GM12892 (cell line): ENCODE data around the gene HMX2.

Experiments used
- DNase-seq: peaks from one replicate; pipeline ENCODE4 v3.0.0; 2011; ENCODE audit not compliant: insufficient read length
- FAIRE-seq: peaks from 2 replicates; lab custom pipeline; 2011; peaks lifted over from hg19 to GRCh38; lab: Jason Lieb, UNC
- POLR2A ChIP-seq: IDR thresholded peaks from 2 replicates; pipeline ENCODE4 v1.6.1; 2011; ENCODE audit warnings: low read depth, low read length, control low read depth
- POLR2AphosphoS5 ChIP-seq: IDR thresholded peaks from 2 replicates; pipeline ENCODE4 v1.6.1; 2011; ENCODE audit warnings: low read depth, low read length, control low read depth
- TAF1 ChIP-seq: IDR thresholded peaks from 2 replicates; pipeline ENCODE4 v1.6.1; 2011; ENCODE audit warnings: low read depth, mild to moderate bottlenecking, control low read depth, low read length, borderline replicate concordance

HMX2 gene

DNA sequence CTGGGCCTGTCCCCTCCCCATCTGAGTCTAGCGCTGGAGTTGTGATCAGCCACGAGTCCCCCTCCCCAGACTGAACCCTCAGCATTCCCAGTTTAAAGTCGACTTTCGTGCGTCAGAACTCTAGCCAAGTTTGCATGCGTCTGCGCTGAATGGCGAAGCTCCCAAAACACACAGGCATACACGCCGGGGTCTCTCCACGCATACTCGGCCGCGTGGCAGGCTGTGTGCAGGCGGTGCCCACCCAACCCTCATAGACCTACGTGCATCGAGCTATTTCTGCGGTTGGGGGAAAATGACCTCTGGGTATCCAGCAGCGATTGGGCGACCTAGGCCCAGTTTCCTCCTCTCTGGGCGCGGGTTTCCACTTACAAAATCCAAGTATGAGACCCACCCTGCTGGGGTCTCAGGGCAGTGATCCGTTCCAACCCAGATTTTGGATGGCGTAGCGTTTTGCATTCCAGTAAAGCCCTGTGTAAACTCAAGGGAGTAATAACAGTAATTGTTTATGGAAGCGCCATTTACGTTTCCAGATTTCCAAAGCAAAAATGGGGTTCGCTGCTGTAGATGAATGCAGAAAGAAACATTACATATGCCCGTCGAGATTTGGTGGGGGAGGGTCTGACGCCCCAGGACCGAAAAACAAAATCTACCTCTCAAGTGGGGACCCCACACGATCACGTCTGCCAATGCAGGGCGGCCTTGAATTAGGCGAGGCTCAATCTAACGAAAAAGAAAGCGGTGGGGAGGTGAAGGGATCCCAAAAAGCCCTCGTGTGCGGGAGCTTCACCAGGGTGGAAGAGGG is 14.2 kb upstream of the HMX2 start:
- no peak for DNase-seq
- peak; percentile 54 for FAIRE-seq
- TF ChIP-seq TAF1: no peak
- TF ChIP-seq POLR2A: no peak; the same call in 1 of the 2 replicates
- TF ChIP-seq POLR2AphosphoS5: no peak

DNA sequence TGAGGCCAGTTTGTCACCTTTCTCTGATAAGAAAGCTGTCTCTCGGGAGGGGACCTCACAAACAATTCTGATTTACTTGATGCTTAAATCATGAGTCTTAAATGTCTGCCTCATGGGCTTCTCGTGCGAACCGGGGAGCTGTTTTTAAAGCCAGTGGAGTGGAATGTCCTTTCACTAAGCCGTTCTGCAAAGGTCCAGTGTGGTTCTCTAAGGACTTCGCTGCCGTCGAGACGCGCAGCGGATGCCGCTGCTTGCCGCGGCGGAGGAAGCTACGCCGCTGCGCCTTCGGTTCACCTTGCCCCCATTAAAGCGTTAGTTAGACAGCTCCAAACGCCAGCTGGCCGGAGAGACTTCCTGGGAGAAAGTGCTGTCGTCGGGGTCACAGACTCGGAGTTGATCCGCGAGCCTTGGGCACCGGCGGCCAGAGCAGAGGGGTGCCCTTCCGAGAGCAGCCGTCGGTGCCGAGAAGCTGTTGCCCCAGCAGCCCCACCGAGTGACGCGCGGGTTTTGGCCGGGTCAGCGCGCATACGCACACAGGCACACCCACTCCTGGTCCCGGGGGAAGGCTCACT is 13.5 kb upstream of the HMX2 start:
- TF ChIP-seq POLR2AphosphoS5: no peak
- TF ChIP-seq TAF1: no peak
- no peak for TF ChIP-seq POLR2A
- FAIRE-seq: peak; percentile 65
- DNase-seq: no peak

DNA sequence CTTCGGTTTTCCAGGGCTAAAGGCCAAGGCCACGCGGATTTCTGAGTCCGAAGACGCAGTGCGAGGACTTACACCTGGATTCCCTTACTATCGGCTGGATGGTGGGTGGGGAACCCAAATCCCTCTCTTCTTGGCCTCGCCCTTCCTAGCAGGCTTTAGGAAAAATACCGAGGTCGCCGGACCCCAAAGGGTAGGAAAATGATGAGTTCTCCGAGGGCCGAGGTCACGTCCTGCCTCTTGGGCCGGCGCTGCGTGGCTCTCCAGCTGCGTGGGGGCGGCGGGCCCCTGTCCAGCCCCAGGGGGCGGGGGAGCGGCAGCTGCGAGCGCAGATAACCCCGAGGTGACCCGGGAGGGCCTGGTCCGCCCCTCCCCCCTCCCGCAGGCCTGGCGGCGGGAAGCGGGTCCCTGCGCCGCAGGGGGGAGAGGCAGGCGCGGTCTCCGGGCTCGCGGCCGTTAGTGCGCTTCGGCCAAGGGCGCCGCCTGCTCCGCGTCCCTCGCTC is 13.0 kb upstream of the HMX2 start:
- TF ChIP-seq POLR2A (no peak), TAF1 (no peak), POLR2AphosphoS5 (no peak)
- FAIRE-seq (no peak), DNase-seq (no peak)

DNA sequence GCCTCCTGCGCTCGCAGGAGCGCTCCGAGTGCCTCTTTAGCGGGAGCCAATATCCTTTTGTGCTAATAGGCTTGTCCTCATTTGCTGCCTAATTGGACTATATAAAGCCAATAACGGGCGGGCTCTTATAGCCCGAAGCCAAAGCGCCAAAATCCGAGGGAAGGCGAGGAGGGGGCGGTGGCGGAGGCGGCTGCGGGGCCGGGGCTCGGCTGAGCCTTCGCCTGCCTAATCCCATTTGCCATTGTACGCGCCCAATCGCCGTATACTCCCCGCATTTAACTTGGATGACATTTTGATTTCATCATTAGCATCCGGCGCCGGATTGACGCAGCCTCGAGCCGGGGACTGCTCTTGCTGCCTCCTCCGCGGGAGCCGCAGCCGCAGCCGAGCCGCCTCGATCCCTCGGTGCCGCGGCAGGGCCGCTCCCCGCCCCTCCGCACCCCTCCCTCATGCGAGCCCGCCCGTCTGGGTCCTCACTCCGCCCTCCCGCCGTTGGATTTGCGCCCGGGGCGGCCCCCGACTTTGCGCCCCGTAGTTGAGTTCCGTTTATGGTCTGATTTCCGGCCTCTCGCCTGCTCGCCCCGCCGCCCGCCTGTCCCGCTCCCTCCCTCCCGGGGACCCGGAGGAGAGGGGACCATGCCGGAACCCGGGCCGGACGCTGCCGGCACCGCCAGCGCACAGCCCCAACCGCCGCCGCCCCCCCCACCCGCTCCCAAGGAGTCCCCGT is 12.4 kb upstream of the HMX2 start, which contains the start of gene HMX3:
TSS of gene HMX3 (plus strand) at position 556 of the 727 bp plus-strand sequence. CDS start at position 637, 81 bp downstream.
- peak; percentile 52; the same call in 1 of the 2 replicates for TF ChIP-seq POLR2A
- TF ChIP-seq TAF1: no peak
- FAIRE-seq: peak; percentile 93
- peak; percentile 73 for DNase-seq

DNA sequence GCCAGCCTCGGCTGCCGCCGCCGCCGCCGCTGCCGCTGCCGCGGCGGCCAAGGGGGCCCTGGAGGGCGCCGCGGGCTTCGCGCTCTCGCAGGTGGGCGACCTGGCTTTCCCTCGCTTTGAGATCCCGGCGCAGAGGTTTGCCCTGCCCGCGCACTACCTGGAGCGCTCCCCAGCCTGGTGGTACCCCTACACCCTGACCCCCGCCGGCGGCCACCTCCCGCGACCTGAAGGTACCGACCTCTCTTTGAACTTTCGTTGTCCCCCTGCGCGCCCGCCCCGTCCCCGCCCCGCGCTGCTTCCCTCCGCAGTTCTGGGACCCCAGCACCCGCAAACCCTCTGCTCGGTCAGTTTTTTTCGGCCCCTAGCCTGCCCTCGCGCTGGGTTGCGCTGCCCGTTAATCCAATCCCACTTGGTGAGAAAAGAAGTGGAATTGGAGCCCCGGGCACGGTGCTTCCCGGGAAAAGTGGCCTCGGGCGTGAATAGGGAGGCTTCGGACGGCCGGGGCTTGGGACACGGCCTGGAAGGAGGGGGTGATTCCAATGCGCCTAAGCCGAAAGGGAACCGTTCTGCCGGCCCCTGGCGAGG is 11.6 kb upstream of the HMX2 start:
- no peak for TF ChIP-seq POLR2A
- TF ChIP-seq TAF1: no peak
- TF ChIP-seq POLR2AphosphoS5: no peak
- no peak for DNase-seq
- FAIRE-seq: no peak

DNA sequence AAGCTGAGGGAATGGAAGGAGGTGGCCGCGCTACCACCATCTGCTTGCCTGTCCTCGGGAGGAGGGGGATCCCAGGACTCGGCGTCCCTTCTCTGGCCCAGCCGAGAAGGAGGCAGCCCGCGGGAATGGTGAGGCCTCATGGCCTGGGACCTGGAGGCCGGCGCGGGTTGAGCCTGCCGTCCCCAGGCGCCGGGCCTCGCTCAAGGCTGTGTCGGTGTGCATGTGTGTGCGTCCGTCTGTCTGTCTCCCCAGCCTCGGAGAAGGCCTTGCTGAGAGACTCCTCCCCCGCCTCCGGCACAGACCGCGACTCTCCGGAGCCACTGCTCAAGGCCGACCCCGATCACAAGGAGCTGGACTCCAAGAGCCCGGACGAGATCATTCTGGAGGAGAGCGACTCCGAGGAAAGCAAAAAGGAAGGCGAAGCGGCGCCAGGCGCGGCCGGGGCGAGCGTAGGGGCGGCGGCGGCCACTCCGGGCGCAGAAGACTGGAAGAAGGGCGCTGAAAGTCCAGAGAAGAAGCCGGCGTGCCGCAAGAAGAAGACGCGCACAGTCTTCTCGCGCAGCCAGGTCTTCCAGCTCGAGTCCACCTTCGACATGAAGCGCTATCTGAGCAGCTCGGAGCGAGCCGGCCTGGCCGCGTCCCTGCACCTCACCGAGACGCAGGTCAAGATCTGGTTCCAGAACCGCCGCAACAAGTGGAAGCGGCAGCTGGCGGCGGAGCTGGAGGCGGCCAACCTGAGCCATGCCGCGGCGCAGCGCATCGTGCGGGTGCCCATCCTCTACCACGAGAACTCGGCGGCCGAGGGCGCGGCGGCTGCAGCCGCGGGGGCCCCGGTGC is 10.9 kb upstream of the HMX2 start:
- FAIRE-seq (peak; percentile 81), DNase-seq (no peak)
- TF ChIP-seq POLR2A (peak; percentile 54; the same call in 1 of the 2 replicates), POLR2AphosphoS5 (no peak; the same call in 1 of the 2 replicates), TAF1 (0 out of 2 replicates have a peak, but pooled peaks have one; percentile 17)

DNA sequence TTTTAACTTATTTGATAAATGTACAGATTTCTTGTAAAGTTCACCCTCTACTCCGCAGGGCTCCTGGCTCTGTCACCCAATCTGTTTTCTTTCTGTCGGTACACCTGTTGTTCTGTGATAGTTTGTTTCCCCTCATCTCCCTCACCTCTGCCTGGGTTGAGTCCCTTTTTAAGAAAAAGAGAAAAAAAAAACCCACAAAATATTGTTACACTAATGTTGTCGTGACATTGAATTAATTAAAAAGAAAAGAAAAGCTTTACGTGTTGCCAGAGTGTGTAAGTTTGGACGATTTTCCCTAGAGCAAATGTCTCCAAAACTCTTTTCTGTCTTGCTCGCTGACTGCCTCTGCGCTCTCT is 8.8 kb upstream of the HMX2 start:
- FAIRE-seq (no peak), DNase-seq (no peak)
- TF ChIP-seq POLR2A (no peak), TAF1 (no peak), POLR2AphosphoS5 (no peak)

DNA sequence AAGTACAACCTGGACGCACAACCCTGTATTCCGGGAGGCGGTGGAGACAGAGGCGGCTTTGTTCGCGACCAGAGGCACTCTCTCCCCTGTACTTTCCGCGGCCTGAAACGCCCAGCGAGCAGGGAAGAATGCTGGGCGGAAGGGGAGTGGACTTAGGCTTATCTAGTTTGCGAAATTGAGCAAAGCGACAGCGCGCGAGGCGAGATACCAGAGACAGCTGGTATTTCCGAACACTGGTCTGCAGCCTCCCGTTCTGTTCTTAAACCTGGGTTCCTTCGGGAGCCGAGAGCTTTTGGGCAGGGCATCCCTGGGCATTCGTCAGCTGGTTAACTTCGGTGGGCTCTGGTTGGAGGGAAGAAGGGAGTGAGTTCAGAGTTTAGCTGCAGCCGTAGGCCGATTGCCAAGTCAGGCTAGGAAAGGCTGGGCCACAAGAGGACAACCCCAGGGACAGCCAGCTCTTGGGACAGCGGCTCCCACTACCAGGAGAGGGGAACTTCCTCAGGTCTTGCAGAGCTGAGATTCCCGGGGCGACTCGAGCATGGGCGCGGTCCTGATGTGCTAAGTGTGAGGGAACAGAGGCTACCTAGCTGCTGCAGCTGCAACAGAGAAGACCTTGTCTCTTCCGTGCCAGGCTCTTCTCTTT is 8.3 kb upstream of the HMX2 start:
- FAIRE-seq: peak; percentile 60
- no peak for TF ChIP-seq TAF1
- no peak for DNase-seq

DNA sequence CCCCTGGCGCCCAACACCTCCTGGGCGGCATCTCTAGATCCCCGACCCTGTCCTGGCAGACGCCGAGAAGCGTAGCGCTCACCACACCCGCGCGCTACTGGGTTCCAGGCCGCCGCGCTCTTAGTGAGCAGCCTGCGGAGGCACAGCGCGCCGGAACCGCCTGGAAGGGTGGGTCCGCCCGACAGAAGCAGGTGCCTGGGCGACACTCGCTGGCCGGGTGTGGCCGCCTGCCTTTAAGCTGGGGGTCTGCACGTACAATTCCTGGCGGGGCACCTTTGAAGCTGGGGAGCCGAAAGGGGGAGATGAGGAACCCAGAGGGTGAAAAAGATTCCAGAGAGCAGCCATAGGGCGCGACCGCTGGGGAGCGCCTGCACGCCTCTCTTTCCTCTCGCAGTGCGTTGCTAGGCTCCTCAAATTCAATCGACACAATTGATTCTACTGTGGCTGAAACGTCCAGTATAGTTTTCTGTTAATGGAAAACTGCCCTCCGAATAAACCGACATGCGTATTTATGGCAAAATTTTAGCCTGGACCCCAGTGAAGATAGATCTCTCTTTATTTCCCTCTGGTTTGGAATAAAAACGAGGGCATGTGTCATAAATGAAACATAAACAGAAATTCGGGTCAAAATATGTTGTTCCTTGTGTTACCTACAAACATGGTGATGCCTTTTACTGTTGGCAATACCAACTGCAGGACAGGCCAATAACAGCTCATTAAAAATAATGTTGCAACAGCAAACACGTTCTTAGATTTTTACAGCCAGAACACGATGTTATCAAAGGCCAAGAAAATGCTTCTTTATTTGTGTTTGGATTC is 7.6 kb upstream of the HMX2 start:
- FAIRE-seq (peak; percentile 14), DNase-seq (no peak)
- TF ChIP-seq POLR2AphosphoS5: peak; percentile 53; the same call in 1 of the 2 replicates
- TF ChIP-seq POLR2A: no peak; the same call in 1 of the 2 replicates

DNA sequence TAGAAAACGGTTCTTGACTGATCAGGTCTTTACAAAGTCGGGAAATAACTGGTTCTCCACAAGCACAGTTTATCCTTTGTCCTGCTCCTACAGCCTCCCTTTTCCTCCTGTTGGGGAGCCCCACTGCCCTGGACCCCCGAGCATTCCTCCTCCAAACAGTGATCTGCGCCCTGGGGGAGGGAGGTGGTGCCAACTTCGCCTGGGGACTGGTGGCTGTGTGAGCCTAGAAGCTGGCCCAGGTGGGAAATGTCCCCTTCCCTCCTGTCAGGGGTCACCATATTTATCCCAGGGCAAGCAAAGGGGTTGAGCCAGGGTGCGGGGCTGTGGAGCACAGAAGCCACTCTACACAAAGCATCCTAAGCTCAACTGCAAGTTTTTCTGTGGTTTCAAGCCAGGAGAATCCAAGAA is 6.9 kb upstream of the HMX2 start:
- FAIRE-seq: no peak
- no peak; the same call in 1 of the 2 replicates for TF ChIP-seq POLR2A
- TF ChIP-seq POLR2AphosphoS5: no peak; the same call in 1 of the 2 replicates
- TF ChIP-seq TAF1: no peak
- no peak for DNase-seq
